Effector memory CD4-positive, alpha-beta T cell (primary cell): ENCODE results near the gene GALNT9.

Source experiments
- DNase-seq, 3 donors: peaks; one replicate each; pipeline ENCODE4 v3.0.0-alpha.2; 2020
- H3K27ac ChIP-seq: 2 replicates; pipeline ENCODE4 v1.7.0; 2013; ENCODE audit warnings: mild to moderate bottlenecking, low read length, moderate library complexity; ENCODE audit not compliant: insufficient read depth, poor library complexity, severe bottlenecking
- H3K27me3 ChIP-seq: replicated peaks from 2 replicates; pipeline ENCODE4 v1.7.0; 2013; ENCODE audit warnings: mild to moderate bottlenecking, low read length; ENCODE audit not compliant: insufficient read depth, control insufficient read depth, poor library complexity, severe bottlenecking
- H3K36me3 ChIP-seq: 2 replicates; pipeline ENCODE4 v1.7.0; 2013; ENCODE audit warnings: mild to moderate bottlenecking, low read length, moderate library complexity; ENCODE audit not compliant: control insufficient read depth, insufficient read depth
- H3K4me1 ChIP-seq: 2 replicates; pipeline ENCODE4 v1.7.0; 2013; ENCODE audit warnings: low read length, mild to moderate bottlenecking; ENCODE audit not compliant: control insufficient read depth, insufficient read depth, poor library complexity, severe bottlenecking
- H3K4me3 ChIP-seq: 2 replicates; pipeline ENCODE4 v1.7.0; 2013; ENCODE audit warnings: low read length, low read depth, mild to moderate bottlenecking; ENCODE audit not compliant: insufficient read depth, poor library complexity, severe bottlenecking
- H3K9me3 ChIP-seq: 2 replicates; pipeline ENCODE4 v1.7.0; 2013; ENCODE audit warnings: mild to moderate bottlenecking, low read length, moderate library complexity; ENCODE audit not compliant: control insufficient read depth

The GALNT9 gene

GRCh38 chr12:132336451-132337413, 7.3 kb upstream of the GALNT9 start:
- H3K9me3 ChIP-seq, result no peaks in the 10 kb centered on the region
- H3K4me1 ChIP-seq, result no peaks in the 10 kb centered on the region

DNA sequence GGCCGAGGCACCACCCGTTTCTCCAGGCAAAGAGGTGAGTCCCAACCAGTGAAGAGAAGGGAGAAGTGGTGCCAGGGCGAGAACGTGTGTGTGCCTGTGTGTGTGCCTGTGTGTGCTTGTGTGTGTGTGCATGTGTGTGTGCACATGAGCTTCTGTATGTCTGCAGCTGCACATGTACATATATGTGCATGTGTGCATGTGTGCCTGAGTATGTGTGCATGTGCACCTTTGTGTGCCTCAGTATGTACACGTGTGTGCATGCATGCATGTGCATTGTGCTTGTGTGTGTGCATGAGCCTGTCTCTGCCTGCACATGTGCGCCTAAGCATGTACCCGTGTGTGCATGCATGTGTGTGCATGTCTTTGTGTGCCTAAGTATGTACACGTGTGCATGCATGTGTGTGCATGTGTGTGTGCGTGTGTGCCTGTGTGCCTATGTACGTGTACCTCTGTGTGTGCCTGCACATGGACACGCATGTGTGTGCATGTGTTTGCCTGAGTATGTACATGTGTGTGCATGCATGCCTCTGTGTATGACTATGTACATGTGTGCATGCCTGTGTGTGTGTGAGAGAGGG, 5.9 kb upstream of the GALNT9 start:
- H3K4me1 ChIP-seq, result no peaks in the 10 kb centered on the region
- no peaks in the 10 kb centered on the region for H3K9me3 ChIP-seq
- H3K4me3 ChIP-seq, result no peak overlapping the region
- H3K27ac ChIP-seq, result no peak overlapping the region
- no peaks in the 10 kb centered on the region for H3K36me3 ChIP-seq
- DNase-seq, result no peak
- peaks cover 4% of the 10 kb centered on the region for H3K27me3 ChIP-seq

More at GRCh38 chr12:132336451-132337413, 7.3 kb upstream of the GALNT9 start:
- H3K27ac ChIP-seq, result no peak overlapping the region
- no peak overlapping the region for H3K4me3 ChIP-seq
- no peaks in the 10 kb centered on the region for H3K27me3 ChIP-seq
- no peaks in the 10 kb centered on the region for H3K36me3 ChIP-seq
- no peak for DNase-seq

DNA sequence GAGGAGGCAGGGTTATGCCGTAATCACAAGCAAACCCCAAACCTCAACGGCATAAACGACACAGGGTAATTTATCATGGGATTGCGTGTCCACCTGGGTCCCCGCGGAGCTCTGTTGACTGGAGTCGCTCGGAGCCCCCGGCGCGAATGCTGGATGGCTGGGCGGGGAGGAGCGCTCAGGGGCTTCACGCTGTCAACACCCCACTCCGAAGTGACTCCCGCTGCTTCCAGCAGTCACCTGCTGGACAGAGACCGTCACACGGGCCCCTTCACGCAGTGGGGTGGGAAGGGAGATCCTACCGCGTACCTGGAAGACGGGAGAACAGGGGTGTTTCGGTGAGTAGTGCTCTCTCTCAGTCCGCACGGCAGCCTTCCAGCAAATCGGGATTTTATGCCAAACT, 4.4 kb upstream of the GALNT9 start:
- DNase-seq, result no peak
- Histone ChIP-seq H3K36me3 (no peaks in the 10 kb centered on the region), H3K27ac (no peak overlapping the region), H3K4me1 (no peaks in the 10 kb centered on the region), H3K4me3 (no peak overlapping the region), H3K27me3 (peaks cover 12% of the 10 kb centered on the region), H3K9me3 (no peaks in the 10 kb centered on the region)

GRCh38 chr12:132333273-132333672, 3.9 kb upstream of the GALNT9 start:
- H3K27me3 ChIP-seq, result peaks cover 16% of the 10 kb centered on the region
- H3K4me1 ChIP-seq, result no peaks in the 10 kb centered on the region
- H3K27ac ChIP-seq, result no peak overlapping the region
- no peaks in the 10 kb centered on the region for H3K9me3 ChIP-seq
- no peaks in the 10 kb centered on the region for H3K36me3 ChIP-seq
- DNase-seq, result no peak
- no peak overlapping the region for H3K4me3 ChIP-seq

- Histone ChIP-seq H3K4me1 (no peaks in the 10 kb centered on the region), H3K27me3 (peaks cover 16% of the 10 kb centered on the region), H3K4me3 (no peak overlapping the region), H3K36me3 (no peaks in the 10 kb centered on the region), H3K27ac (no peak overlapping the region), H3K9me3 (no peaks in the 10 kb centered on the region)
- no peak for DNase-seq
These were observed 1.1 kb upstream of the GALNT9 start for GRCh38 chr12:132330549-132330881.

DNA sequence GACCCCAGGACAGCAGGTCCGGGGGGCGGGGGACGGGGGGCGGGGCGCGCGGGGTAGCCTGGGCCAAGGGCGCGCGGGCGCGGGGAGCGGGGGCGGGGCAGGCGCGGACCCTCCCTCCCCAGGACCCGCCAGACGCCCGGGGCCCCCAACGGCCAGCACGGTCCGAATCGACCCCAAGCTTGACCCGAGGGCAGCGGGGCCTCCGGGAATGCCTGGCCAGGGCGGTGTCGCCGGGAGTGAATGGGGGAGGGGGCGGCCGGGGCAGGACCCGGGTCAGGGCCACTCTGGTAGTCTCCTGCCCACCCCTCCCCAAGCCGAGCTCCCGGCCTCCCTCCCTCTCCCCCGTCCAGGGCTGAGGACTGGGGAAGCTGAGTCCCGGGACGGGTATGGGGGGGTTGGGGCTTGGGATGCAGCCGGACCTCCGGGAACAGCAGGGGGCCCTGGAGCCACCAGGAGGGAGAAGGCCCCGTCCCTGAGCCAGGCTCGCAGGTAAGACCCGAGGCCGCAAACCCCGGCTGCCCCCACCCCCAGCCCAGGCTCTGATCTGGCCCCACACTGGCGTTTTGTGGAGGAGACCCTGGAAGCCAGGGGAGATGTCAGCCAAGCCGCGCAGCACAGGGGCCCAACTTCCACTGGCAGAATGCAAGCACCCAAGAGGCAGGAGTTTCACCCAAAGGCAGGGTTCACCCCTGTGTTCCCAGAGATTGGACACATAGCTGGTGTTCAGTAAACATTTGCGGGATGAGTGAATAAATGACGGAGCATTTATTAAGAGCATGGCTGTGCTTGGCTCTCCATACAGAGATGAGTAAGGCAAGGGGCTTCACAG, 545 bp upstream of the GALNT9 start:
- Histone ChIP-seq H3K9me3 (no peaks in the 10 kb centered on the region), H3K36me3 (no peaks in the 10 kb centered on the region)

GRCh38 chr12:132328282-132329029, 933 bp downstream of the GALNT9 start:
- Histone ChIP-seq H3K36me3 (no peaks in the 10 kb centered on the region), H3K4me1 (no peaks in the 10 kb centered on the region), H3K4me3 (no peak overlapping the region), H3K27me3 (peaks cover 16% of the 10 kb centered on the region), H3K9me3 (no peaks in the 10 kb centered on the region), H3K27ac (no peak overlapping the region)
- DNase-seq, result no peak

More for the DNA sequence above, 545 bp upstream of the GALNT9 start:
- no peak overlapping the region for H3K27ac ChIP-seq
- DNase-seq, result no peak
- peaks cover 16% of the 10 kb centered on the region for H3K27me3 ChIP-seq
- no peak overlapping the region for H3K4me3 ChIP-seq
- no peaks in the 10 kb centered on the region for H3K4me1 ChIP-seq

DNA sequence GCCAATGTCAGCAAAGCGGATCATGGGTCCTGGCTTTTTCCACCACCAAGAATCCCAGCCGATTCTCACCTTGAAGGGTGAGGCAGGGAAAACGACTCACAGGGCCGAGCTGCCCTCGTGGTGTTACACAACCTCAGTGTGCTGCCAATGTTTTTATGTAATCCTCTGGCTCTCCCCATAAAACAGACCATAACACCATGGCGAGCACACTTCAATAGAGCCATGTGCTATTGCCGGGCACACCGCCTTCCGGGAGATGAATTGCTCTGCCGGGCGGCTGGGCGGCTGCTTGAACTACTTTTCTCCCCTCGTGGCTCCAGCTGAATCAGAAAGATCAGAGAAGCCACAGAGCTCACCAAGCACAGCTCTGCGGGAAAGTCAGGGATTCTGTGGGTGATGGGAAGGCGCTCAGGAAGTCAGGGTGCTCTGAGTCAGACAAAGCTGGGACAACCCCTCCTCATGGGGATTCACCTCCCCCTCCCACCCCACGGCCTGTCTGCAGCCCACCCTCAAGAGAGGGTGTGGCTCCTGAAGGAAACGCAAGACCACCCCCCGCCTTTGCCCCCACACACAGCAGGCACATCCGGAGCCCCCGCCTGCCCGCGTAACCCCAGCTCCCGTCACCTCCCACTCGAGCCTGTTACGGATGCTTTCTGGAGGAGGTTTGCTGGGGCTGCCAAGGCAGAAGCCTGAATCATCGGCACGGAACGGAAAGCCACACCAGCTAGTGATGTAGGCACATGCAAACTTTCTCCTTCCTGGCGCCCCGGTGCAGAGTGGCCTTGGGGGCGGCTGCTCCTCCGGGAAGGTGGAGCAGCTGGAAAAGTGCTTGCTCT, 1.8 kb downstream of the GALNT9 start:
- DNase-seq, result no peak
- Histone ChIP-seq H3K36me3 (no peaks in the 10 kb centered on the region), H3K27me3 (peaks cover 16% of the 10 kb centered on the region), H3K9me3 (no peaks in the 10 kb centered on the region), H3K27ac (no peak overlapping the region), H3K4me1 (no peaks in the 10 kb centered on the region), H3K4me3 (no peak overlapping the region)

- Histone ChIP-seq H3K27me3 (peaks cover 16% of the 10 kb centered on the region), H3K36me3 (no peaks in the 10 kb centered on the region), H3K4me3 (no peak overlapping the region), H3K27ac (no peak overlapping the region), H3K9me3 (no peaks in the 10 kb centered on the region), H3K4me1 (no peaks in the 10 kb centered on the region)
- DNase-seq, result no peak
These were observed 2.7 kb downstream of the GALNT9 start for GRCh38 chr12:132326646-132327045.
